Measurements from ENCODE around the gene PSMG2. TPM values are rescaled to one million over a fixed set of nuclear protein-coding genes. Genes with fewer than 3 reads are reported as not detected.

PSMG2 gene
- total and polyA plus RNA-seq, 2 of the 4 experiments (the other 2 are of a cell fraction), result 34.4 to 59.5 TPM

DNA sequence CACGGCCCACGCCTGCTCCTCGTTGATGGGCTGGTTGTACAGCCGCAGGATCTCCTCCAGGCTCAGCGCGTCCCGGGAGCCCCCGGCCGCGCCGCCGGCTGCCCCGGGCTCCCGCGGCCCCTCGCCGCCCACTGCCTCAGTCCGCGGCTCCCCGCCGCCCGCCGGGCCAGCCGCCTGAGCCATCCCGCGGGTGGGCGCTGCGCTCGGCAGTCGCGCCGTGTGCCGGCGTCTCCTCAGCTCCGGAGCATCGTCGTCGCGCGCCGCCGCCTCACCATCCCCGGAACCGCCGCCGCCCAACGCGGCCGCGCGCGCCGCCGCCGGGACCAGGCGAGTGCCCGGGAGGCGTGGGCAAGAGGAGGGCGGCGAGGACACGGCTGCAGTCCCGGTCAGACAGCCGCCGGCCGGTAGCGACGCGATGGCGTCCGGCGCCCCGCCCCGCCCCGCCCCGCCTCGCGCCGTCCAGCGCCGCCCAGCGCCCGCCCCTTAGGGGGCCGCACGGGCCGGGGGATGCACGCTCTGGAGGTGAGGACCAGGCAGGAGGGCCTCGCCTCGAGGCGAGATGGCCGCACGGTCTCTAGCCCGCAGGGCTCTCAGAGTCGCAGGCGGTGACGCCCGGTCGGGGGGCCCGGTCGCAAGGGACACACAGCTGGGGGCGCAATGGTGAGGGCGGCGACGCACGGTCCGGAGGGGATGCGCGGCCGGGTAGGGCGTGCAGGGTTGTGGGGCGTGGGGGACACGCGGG lies 45.0 kb upstream of the PSMG2 start, which contains the start of gene SPIRE1:
Gene SPIRE1, minus strand, starts transcription at position 424 of the 742 bp plus-strand sequence. Its CDS starts 241 bp downstream, at position 183.
- 0% methylated on average over 68 of the region's 112 CpGs; no CpG with 5 or more reads in 1 of the 2 experiments for WGBS, 2 experiments (ENCODE audit: extremely low coverage in 2 of 2, insufficient read length in 1 of 2)
- BruUV-seq (replicated peaks), result no TSS peak
- peak within 1 kb of the TSS; percentile 91 for H3K4me3 ChIP-seq (ENCODE audit: insufficient read depth, low read depth, low read length)
- no peaks in the 10 kb centered on the region for H3K36me3 ChIP-seq (ENCODE audit: control insufficient read depth, insufficient read depth, low read length)
- no peaks in the 10 kb centered on the region for H3K9me3 ChIP-seq (ENCODE audit: control insufficient read depth, insufficient read depth, low read length)
- H3K9me1 ChIP-seq (ENCODE audit: insufficient read depth, low read length), result peaks cover 3% of the 10 kb centered on the region
- peak within 1 kb of the TSS; percentile 64 for H3K18ac ChIP-seq (ENCODE audit: low read depth, low read length)
- H3K4me1 ChIP-seq (ENCODE audit: control insufficient read depth, insufficient read depth, low read length), result peaks cover 3% of the 10 kb centered on the region
- peak within 1 kb of the TSS; percentile 69 for H3K27ac ChIP-seq (ENCODE audit: insufficient read depth, low read length)
- POLR2A ChIA-PET (ENCODE audit: unreplicated experiment), result no interaction called here
- H3K4me2 ChIP-seq (ENCODE audit: low read depth, low read length), result peak within 1 kb of the TSS; percentile 90
- peak within 1 kb of the TSS; percentile 96 for H3K23ac ChIP-seq (ENCODE audit: low read depth, low read length)
- H4K20me1 ChIP-seq (ENCODE audit: insufficient read depth, low read length), result peaks cover 15% of the 10 kb centered on the region
- peak; percentile 52 for DNase-seq
- H3K27me3 ChIP-seq (ENCODE audit: control insufficient read depth, insufficient read depth, low read length), result no peaks in the 10 kb centered on the region
- peak within 1 kb of the TSS; percentile 98 for H3K14ac ChIP-seq (replicated peaks; ENCODE audit: low read depth, low read length)
- CTCF ChIA-PET, result interaction anchor here (0.5 kb wide), 1 partner anchor 327 kb away, joined by 4 read pairs; no protein-coding TSS in a partner anchor
- H4K5ac ChIP-seq (ENCODE audit: low read depth, low read length), result 0 out of 2 replicates have a peak within 1 kb of the TSS, but pooled peaks have one; percentile 41
- in situ Hi-C loops (cut with MboI; ENCODE audit: low sequenced_read_pairs) (no loop called here), intact Hi-C loops (cut with micrococcal nuclease) (loop anchor here (5.0 kb wide), 2 partner anchors 251 to 281 kb away; partner anchors contain the start of genes AFG3L2 and PRELID3A), dilution Hi-C loops (cut with HindIII; ENCODE audit: low sequenced_read_pairs, unreplicated experiment) (no loop called here)
- H4K8ac ChIP-seq (ENCODE audit: low read depth in 2 of 2, low read length in 2 of 2), result peak within 1 kb of the TSS in 1 of 2 experiments; percentile 85; a peak in 2 of 4 replicates
- H2AK5ac ChIP-seq (ENCODE audit: low read depth, low read length), result no peak within 1 kb of the TSS
- H2BK15ac ChIP-seq (ENCODE audit: low read depth, low read length), result peak within 1 kb of the TSS; percentile 30; the same call in 1 of the 3 replicates
- H2AK9ac ChIP-seq (replicated peaks; ENCODE audit: low read depth, low read length, poor library complexity), result peak within 1 kb of the TSS; percentile 95
- H2BK20ac ChIP-seq (ENCODE audit: low read depth, low read length), result no peak within 1 kb of the TSS
- H3K56ac ChIP-seq (ENCODE audit: extremely low read depth, insufficient read depth, low read length), result peak within 1 kb of the TSS; percentile 47; the same call in 1 of the 2 replicates
- peaks cover 0 to 25% of the 10 kb centered on the region in 2 experiments; a peak in 2 of 4 replicates for H3K79me1 ChIP-seq (ENCODE audit: low read depth in 1 of 2, low read length in 2 of 2)
- H2AFZ ChIP-seq (replicated peaks; ENCODE audit: low read length, poor library complexity), result peak within 1 kb of the TSS; percentile 99
- peak within 1 kb of the TSS; percentile 70 for H2BK5ac ChIP-seq (ENCODE audit: low read depth, low read length, poor library complexity, severe bottlenecking)
- H4K91ac ChIP-seq (ENCODE audit: insufficient read depth, low read depth, low read length), result peak within 1 kb of the TSS; percentile 62
- H3K4ac ChIP-seq (ENCODE audit: low read depth, low read length), result peak within 1 kb of the TSS; percentile 87
- H3K9ac ChIP-seq (ENCODE audit: low read depth, low read length), result peak within 1 kb of the TSS; percentile 88
- peak; percentile 90 for ATAC-seq (ENCODE audit: low read depth)
- H2BK120ac ChIP-seq (ENCODE audit: low read depth, low read length), result peak within 1 kb of the TSS; percentile 27; the same call in 1 of the 2 replicates
- TF ChIP-seq MAZ (IDR thresholded peaks at IDR 0.05; ENCODE audit: borderline replicate concordance, low read depth, low read length) (no peak), RCOR1 (IDR thresholded peaks at IDR 0.05; ENCODE audit: insufficient replicate concordance, low read length) (no peak), RFX5 (IDR thresholded peaks at IDR 0.05; ENCODE audit: low read depth, low read length) (no peak), POLR2A (IDR thresholded peaks at IDR 0.05; ENCODE audit: low read depth, low read length) (no peak; the same call in none of the 2 replicates), CEBPB (IDR thresholded peaks at IDR 0.05; ENCODE audit: low read depth, low read length) (no peak), FOS (IDR thresholded peaks at IDR 0.05; ENCODE audit: low read depth, low read length) (no peak), MXI1 (IDR thresholded peaks at IDR 0.05; ENCODE audit: borderline replicate concordance, low read depth, low read length) (0 out of 2 replicates have a peak, but pooled peaks have one; percentile 21), RAD21 (IDR thresholded peaks at IDR 0.05; ENCODE audit: low read length) (no peak; the same call in 1 of the 2 replicates), NFE2L2 (IDR thresholded peaks at IDR 0.05; ENCODE audit: low read depth, low read length) (no peak), CHD1 (IDR thresholded peaks at IDR 0.05; ENCODE audit: low read depth, low read length) (no peak), MAFK (IDR thresholded peaks at IDR 0.05; ENCODE audit: low read depth, low read length) (no peak)
- TF ChIP-seq, protein P1, sequence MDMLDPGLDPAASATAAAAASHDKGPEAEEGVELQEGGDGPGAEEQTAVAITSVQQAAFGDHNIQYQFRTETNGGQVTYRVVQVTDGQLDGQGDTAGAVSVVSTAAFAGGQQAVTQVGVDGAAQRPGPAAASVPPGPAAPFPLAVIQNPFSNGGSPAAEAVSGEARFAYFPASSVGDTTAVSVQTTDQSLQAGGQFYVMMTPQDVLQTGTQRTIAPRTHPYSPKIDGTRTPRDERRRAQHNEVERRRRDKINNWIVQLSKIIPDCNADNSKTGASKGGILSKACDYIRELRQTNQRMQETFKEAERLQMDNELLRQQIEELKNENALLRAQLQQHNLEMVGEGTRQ (IDR thresholded peaks at IDR 0.05; ENCODE audit: low read depth, low read length), result no peak
- TF ChIP-seq, protein P2, sequence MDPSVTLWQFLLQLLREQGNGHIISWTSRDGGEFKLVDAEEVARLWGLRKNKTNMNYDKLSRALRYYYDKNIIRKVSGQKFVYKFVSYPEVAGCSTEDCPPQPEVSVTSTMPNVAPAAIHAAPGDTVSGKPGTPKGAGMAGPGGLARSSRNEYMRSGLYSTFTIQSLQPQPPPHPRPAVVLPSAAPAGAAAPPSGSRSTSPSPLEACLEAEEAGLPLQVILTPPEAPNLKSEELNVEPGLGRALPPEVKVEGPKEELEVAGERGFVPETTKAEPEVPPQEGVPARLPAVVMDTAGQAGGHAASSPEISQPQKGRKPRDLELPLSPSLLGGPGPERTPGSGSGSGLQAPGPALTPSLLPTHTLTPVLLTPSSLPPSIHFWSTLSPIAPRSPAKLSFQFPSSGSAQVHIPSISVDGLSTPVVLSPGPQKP (IDR thresholded peaks at IDR 0.05; ENCODE audit: borderline replicate concordance, low read depth, low read length), result no peak
- TF ChIP-seq, protein P3, sequence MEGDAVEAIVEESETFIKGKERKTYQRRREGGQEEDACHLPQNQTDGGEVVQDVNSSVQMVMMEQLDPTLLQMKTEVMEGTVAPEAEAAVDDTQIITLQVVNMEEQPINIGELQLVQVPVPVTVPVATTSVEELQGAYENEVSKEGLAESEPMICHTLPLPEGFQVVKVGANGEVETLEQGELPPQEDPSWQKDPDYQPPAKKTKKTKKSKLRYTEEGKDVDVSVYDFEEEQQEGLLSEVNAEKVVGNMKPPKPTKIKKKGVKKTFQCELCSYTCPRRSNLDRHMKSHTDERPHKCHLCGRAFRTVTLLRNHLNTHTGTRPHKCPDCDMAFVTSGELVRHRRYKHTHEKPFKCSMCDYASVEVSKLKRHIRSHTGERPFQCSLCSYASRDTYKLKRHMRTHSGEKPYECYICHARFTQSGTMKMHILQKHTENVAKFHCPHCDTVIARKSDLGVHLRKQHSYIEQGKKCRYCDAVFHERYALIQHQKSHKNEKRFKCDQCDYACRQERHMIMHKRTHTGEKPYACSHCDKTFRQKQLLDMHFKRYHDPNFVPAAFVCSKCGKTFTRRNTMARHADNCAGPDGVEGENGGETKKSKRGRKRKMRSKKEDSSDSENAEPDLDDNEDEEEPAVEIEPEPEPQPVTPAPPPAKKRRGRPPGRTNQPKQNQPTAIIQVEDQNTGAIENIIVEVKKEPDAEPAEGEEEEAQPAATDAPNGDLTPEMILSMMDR (conservative IDR thresholded peaks at IDR 0.05; ENCODE audit: low read depth, low read length), result peak; percentile 12; the same call in 1 of the 2 replicates

Measured in IMR-90 (cell line).